Measurements from ENCODE around the gene IGHMBP2.

GRCh38 chr11:68859123-68859522 lies 44.6 kb upstream of the IGHMBP2 start:
- no peak for TF ChIP-seq POLR2AphosphoS5 (IDR thresholded peaks at IDR 0.05; ENCODE audit: low read depth, low read length)
- TF ChIP-seq, protein P1, sequence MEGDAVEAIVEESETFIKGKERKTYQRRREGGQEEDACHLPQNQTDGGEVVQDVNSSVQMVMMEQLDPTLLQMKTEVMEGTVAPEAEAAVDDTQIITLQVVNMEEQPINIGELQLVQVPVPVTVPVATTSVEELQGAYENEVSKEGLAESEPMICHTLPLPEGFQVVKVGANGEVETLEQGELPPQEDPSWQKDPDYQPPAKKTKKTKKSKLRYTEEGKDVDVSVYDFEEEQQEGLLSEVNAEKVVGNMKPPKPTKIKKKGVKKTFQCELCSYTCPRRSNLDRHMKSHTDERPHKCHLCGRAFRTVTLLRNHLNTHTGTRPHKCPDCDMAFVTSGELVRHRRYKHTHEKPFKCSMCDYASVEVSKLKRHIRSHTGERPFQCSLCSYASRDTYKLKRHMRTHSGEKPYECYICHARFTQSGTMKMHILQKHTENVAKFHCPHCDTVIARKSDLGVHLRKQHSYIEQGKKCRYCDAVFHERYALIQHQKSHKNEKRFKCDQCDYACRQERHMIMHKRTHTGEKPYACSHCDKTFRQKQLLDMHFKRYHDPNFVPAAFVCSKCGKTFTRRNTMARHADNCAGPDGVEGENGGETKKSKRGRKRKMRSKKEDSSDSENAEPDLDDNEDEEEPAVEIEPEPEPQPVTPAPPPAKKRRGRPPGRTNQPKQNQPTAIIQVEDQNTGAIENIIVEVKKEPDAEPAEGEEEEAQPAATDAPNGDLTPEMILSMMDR (IDR thresholded peaks at IDR 0.05): no peak

Measured in Panc1 (cell line).